GM18508 (cell line): Measurements from ENCODE around the gene HLA-DOA.

ENCODE experiments used
- ATAC-seq: cut with Tn5 transposase; IDR thresholded peaks from one replicate; pipeline ENCODE4 v1.9.1; 2021; ENCODE audit warnings: moderate number of reproducible peaks; ENCODE audit not compliant: insufficient read depth, unreplicated experiment

Gene HLA-DOA

GRCh38 chr6:33017694-33018353 lies 8.4 kb upstream of the HLA-DOA start:
- ATAC-seq = no peak

DNA sequence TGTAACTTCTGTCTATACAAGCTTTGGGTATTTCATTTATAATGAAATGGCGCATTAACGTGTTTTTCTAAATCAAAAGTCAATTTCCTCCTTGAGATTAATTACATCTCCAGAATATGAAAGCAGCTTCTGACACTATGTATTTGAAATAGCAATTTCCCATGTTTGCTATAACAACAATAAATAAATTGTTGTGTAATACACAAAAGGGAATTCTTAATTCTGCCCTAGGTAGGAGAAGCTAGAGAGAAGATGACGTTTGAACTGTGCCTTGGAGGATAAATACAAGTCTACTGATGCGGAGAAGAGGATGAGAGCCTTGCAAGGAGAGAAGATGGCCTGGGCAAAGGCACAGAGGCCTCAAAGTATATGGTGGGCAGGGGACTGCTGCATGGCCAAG lies 7.6 kb upstream of the HLA-DOA start:
- ATAC-seq = no peak

- no peak for ATAC-seq
These were observed 6.4 kb upstream of the HLA-DOA start for GRCh38 chr6:33015798-33016197.

DNA sequence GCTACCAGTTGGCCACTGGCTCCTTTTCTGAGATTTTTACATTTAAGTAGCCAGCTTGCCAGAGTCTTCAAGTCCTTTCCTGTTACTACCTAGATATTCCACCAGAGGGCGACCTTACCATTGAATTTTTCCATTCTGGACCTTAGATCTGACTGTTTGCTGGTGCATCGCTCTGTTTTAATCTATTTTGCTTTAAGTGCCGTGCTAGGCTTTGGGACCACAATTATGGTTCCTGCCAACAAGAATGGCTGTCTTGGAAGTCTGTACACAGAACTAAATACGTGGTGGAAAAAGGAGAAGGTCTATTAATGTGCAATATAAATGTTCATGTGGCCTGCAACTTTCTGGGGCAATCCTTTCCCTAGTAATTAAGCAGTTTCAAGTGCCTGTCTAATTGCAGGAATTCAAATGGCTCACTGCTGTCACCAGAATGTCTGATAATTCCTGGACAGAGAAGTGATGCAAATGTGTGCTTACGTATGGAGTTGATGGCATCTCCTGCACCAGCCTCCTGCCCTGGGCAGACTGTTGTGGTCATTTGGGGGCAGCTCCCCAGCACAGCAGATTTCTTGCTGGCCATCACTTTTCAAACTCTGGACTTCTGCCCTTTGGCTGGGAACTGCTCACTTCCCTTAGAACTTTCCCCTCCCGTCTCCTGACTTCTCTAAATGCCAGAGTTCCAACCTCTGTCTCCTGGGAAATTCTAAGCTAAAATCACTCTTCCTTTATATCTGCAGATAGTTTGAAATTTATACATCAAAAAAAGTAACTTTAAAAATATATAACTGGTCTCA lies 5.6 kb upstream of the HLA-DOA start:
- ATAC-seq = no peak

DNA sequence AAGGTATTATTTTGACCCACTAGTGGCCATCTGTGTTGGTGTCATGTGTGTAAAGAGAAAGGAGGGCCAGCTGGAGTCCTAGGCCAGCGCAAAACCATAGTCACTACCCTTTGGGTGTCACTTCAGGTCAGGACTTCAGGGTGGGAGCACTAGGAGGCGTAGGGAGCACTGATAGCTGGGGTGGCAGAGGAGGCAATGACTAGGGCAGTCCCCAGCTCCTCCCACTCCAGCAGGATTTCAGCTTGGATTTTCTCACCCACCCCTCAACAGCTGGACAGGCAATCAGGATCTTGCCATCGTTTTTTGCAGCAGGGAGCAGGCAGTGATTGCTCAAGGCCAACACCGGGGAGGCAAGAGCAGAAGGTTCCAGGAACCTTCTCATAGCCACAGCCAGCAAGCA lies 4.2 kb upstream of the HLA-DOA start:
- no peak for ATAC-seq

GRCh38 chr6:33010356-33010755 lies 965 bp upstream of the HLA-DOA start:
- ATAC-seq = no peak

- ATAC-seq = no peak
These were observed 1.5 kb downstream of the HLA-DOA start for GRCh38 chr6:33007831-33008400.

DNA sequence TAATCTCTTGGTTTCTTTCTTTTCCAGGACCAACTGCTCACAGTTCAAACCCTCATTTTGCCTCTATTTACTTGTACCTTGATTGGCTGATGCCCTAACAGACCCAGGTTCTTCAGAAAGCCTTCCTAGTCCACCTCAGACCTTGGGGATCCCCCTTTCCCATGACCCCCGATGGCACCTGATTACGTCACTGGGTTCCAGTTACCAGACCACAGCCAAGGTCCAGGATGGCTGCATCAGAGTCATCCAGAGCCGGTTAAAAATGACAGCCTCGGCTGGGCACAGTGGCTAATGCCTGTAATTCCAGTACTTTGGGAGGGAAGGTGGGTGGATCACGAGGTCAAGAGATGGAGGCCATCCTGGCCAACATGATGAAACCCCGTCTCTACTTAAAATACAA lies 4.5 kb downstream of the HLA-DOA start:
- no peak for ATAC-seq

DNA sequence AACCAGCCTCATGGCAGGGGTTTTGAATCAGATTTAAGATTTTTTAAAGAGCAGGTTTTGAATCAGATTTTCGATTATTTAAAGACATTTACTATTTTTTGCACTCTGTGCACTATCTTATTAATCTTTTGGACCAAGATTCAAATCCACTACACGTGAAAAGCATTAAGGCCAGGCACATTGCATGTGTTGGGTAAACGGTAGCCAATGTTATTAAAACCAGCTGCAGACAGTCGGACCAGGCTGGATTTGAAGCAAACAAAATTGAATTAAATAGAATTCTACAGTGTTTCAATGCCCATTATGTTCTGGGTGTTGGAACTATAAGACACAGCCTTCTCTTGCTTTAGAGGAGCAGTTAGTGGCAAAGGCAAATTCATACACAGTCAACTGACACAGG lies 7.7 kb downstream of the HLA-DOA start:
- no peak for ATAC-seq

DNA sequence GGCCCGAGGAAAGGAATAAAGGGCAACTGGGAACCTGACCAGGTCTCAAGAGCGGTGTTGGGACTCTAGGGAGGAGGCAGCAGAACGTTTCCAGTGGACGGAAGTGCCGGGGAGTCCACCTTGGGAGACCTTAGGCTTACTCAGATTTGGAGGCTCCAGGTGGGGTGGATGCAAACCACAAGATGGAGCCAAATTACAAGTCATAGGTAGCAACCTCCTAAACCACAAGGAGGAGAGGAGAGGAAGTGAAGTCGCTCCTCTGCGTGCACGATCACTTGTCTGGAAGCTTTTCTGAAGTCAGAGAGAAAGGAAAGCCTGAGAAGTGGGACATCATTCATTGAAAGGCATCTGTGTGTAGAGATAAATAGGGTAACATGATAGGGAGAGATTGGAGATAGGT lies 9.3 kb downstream of the HLA-DOA start:
- no peak for ATAC-seq

- ATAC-seq = no peak
These were observed 13.9 kb downstream of the HLA-DOA start for GRCh38 chr6:32995448-32995847.

DNA sequence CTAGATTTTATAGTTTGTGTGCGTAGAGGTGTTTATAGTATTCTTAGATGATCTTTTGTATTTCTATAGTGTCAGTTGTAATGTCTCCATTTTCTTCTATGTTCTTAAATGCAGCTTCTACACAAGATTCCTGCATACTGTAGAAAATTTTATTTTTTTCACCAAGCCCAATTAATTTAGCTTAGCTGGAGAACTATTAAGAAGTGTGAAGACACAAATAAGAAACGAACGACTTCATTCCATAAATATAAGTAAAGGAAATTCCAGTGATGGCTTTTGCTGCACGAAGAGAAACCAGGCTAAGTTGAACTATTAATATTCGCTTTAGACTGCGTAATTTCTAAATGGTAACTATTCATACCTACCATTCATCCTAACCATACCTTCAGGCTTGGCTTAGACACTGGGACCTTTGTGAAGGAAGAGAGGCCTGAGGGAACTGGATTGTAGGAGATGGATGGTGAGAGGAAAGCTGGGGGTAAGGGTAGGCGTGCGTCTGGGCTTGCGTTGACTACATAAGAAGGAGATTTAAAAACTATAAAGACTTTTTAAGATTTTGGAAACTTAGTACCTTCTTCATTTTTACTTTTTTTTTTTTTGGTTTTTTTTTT lies 15.9 kb downstream of the HLA-DOA start:
- ATAC-seq = no peak

DNA sequence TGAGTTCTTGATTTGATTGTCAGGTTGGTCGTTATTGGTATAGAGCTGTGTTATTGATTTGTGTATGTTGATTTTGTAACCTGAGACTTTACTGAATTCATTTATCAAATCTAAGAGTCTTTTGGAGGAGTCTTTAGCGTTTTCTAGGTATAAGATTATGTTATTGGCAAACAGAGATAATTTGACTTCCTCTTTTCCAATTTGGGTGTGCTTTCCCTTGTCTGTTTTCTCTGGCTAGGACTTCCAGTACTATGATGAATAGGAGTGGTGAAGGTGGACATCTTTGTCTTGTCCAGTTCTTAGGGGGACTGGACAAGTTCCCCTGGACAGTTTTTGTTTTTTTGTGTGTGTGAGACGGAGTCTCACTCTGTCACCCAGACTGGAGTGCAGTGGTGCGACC lies 17.4 kb downstream of the HLA-DOA start:
- no peak for ATAC-seq

GRCh38 chr6:32989368-32989767 lies 20.0 kb downstream of the HLA-DOA start:
- ATAC-seq = no peak

GRCh38 chr6:32984622-32985389 lies 24.6 kb downstream of the HLA-DOA start:
- no peak for ATAC-seq

DNA sequence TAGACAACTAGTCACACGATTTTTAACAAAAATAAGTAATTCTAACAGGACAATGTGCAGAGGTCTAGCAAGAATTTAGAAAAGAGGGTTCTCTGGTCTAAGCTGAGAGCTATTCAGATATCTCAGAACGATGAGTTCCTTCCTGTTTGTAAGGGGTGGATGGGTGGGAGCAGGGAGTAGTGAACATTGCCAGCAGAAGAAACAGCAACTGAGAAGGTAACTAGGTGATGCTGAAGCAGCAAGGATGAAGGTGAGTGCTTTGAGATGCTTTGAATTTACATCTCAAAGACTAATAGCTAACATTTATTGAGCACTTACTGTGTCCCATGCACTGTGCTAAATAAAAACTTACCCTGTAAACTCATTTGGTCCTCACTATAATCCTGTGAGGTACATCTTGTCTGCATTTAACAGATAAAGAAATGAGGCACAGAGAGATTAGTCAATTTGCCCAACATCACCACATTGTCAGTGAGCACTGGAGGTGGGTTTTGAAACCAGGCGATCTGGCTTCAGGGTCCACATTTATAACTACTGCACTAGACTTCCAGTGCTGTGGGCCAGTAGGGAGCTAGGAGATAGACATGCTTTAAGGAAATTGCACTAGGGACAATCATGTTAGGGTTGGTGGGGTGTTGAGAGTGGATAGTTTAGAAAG lies 25.3 kb downstream of the HLA-DOA start:
- ATAC-seq = no peak

DNA sequence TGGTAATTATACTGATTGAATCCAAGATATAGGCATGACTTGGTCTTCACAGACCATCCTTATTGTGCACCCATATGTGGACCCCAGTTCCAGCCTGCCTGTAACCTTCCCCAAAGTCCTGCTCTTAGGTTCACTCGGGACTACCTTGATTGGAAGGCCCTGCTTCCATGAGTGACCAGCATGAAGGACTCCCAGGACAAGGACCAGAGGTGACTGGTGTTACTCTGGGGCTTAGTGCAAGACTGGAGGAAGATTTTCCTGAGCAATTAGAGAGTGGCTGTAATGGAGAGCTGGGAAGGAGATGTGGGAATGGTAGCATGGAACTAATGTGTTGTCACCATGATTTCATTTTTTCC lies 25.9 kb downstream of the HLA-DOA start:
- no peak for ATAC-seq

- no peak for ATAC-seq
These were observed 26.5 kb downstream of the HLA-DOA start for GRCh38 chr6:32982702-32983492.

GRCh38 chr6:32982084-32982701 lies 27.2 kb downstream of the HLA-DOA start:
- no peak for ATAC-seq
